ENCODE measurements around the gene LGALS7. TPM values are rescaled to one million over a fixed set of nuclear protein-coding genes. Genes with fewer than 3 reads are reported as not detected.
A peak's percentile ranks its signal among the peaks of the same experiment; 100 is the strongest.

Gene LGALS7
- total and polyA plus RNA-seq, 2 of the 13 experiments (the other 11 are each of a cell fraction or from before 2014, with no cell fraction given) = 0.73 TPM; not detected in 1

- TF ChIP-seq IKZF4 (CRISPR knock-in tag; IDR thresholded peaks at IDR 0.05; ENCODE audit: borderline replicate concordance, low read depth, not compliant biosample characterization) (no peak), CCDC6 (CRISPR knock-in tag; IDR thresholded peaks at IDR 0.05) (no peak), FOXC1 (CRISPR knock-in tag; IDR thresholded peaks at IDR 0.05; ENCODE audit: borderline replicate concordance) (no peak), HIVEP1 (CRISPR knock-in tag; IDR thresholded peaks at IDR 0.05) (no peak), MBNL3 (CRISPR knock-in tag; conservative IDR thresholded peaks at IDR 0.05) (no peak), ZBTB46 (CRISPR knock-in tag; IDR thresholded peaks at IDR 0.05; ENCODE audit: borderline replicate concordance) (no peak), RFX1 (IDR thresholded peaks at IDR 0.05) (no peak), ATF5 (CRISPR knock-in tag; IDR thresholded peaks at IDR 0.05; ENCODE audit: low read depth) (no peak), NONO (IDR thresholded peaks at IDR 0.05) (no peak), NONO (CRISPR knock-in tag; conservative IDR thresholded peaks at IDR 0.05) (no peak), MEIS1 (CRISPR knock-in tag; IDR thresholded peaks at IDR 0.05; ENCODE audit: borderline replicate concordance) (no peak), ZNF484 (CRISPR knock-in tag; IDR thresholded peaks at IDR 0.05; ENCODE audit: borderline replicate concordance, low read depth) (no peak), KDM4B (CRISPR knock-in tag; IDR thresholded peaks at IDR 0.05) (no peak), RCOR2 (CRISPR knock-in tag; IDR thresholded peaks at IDR 0.05) (no peak), SOX6 (IDR thresholded peaks at IDR 0.05) (no peak), SOX6 (CRISPR knock-in tag; IDR thresholded peaks at IDR 0.05) (peak; percentile 57), ZBTB4 (CRISPR knock-in tag; IDR thresholded peaks at IDR 0.05; ENCODE audit: borderline replicate concordance) (no peak), ZNF687 (CRISPR knock-in tag; IDR thresholded peaks at IDR 0.05) (peak; percentile 67), RXRA (CRISPR knock-in tag; IDR thresholded peaks at IDR 0.05) (peak; percentile 91), BCL6 (CRISPR knock-in tag; IDR thresholded peaks at IDR 0.05) (peak; percentile 56; the same call in 1 of the 2 replicates), ZBTB38 (CRISPR knock-in tag; IDR thresholded peaks at IDR 0.05) (peak; percentile 38; the same call in 1 of the 2 replicates)
Measured at GRCh38 chr19:38819231-38819920, 46.1 kb upstream of the LGALS7 start (continued).

All from HepG2 (cell line).